MM.1S (cell line): ENCODE results near the gene MRPS35.

Experiments
- EZH2 ChIP-seq: fragments of 300-600 bp; sonication (generic); optimal IDR thresholded peaks from 2 replicates; pipeline ENCODE3; 2017; ENCODE audit warnings: low read depth, mild to moderate bottlenecking, antibody characterized with exemption, low read length, mixed read lengths
- TF ChIP-seq, protein P1 (sequence below): fragments of 300-600 bp; sonication (generic); IDR thresholded peaks from 2 replicates; pipeline ENCODE4 v1.5.1; 2016; ENCODE audit warnings: antibody characterized with exemption, low read length, mixed read lengths

- TF ChIP-seq, protein P1, sequence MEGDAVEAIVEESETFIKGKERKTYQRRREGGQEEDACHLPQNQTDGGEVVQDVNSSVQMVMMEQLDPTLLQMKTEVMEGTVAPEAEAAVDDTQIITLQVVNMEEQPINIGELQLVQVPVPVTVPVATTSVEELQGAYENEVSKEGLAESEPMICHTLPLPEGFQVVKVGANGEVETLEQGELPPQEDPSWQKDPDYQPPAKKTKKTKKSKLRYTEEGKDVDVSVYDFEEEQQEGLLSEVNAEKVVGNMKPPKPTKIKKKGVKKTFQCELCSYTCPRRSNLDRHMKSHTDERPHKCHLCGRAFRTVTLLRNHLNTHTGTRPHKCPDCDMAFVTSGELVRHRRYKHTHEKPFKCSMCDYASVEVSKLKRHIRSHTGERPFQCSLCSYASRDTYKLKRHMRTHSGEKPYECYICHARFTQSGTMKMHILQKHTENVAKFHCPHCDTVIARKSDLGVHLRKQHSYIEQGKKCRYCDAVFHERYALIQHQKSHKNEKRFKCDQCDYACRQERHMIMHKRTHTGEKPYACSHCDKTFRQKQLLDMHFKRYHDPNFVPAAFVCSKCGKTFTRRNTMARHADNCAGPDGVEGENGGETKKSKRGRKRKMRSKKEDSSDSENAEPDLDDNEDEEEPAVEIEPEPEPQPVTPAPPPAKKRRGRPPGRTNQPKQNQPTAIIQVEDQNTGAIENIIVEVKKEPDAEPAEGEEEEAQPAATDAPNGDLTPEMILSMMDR = no peak
- no peak for TF ChIP-seq EZH2
These were observed 28.1 kb upstream of the MRPS35 start for GRCh38 chr12:27682534-27682933.
